Large intestine (tissue), 12 donors: ENCODE data around the gene OR5AP2. TPM values are rescaled to one million over a fixed set of nuclear protein-coding genes. Genes with fewer than 3 reads are reported as not detected.
"Not testable (repeated sequence)": the region's sequence is repeated elsewhere in the genome, so short reads cannot be mapped to it uniquely, and the experiment has no call there.

Experiments
- DNase-seq, 2 donors: peaks; one replicate each; pipeline versions ENCODE4 v3.0.0 to v3.0.0-alpha.2; 2013
- H3K27ac ChIP-seq: one replicate; pipeline ENCODE4 v1.5.1; 2013; ENCODE audit warnings: low read length
- H3K27me3 ChIP-seq: 2 replicates; pipeline ENCODE4 v1.6.1; 2013; ENCODE audit warnings: low read length; ENCODE audit not compliant: control insufficient read depth, insufficient read depth
- H3K36me3 ChIP-seq: 2 replicates; pipeline ENCODE4 v1.6.1; 2013; ENCODE audit warnings: low read length; ENCODE audit not compliant: control insufficient read depth, insufficient read depth
- H3K4me1 ChIP-seq: one replicate; pipeline ENCODE4 v1.6.1; 2013; ENCODE audit warnings: low read length; ENCODE audit not compliant: control insufficient read depth, insufficient read depth
- H3K4me3 ChIP-seq: one replicate; pipeline ENCODE4 v1.5.1; 2013; ENCODE audit warnings: low read length
- H3K9me3 ChIP-seq: one replicate; pipeline ENCODE4 v1.6.1; 2013; ENCODE audit warnings: mild to moderate bottlenecking, low read depth, low read length, moderate library complexity; ENCODE audit not compliant: control insufficient read depth
- WGBS: methylation state at CpG from one replicate; pipeline ENCODE4 v1.1.5; 2013; ENCODE audit warnings: low lambda C conversion rate; ENCODE audit not compliant: insufficient coverage; 5-methylcytosine and 5-hydroxymethylcytosine counted together
- long read RNA-seq, 11 donors: transcript quantifications; one replicate each; lab custom pipeline, GENCODE V29; 2026
- polyA plus RNA-seq: library from polyadenylated mRNA; unstranded; fragments of 120-200 nt; gene quantifications from one replicate; pipeline ENCODE4 v1.2.1, GENCODE V29; 2013

OR5AP2 gene
- polyA plus RNA-seq: not detected
- long read RNA-seq, donor 1: 0 reads
- long read RNA-seq, donor 2: 0 reads
- long read RNA-seq, donor 3: 0 reads
- long read RNA-seq, donor 4: 0 reads
- long read RNA-seq, donor 5: 0 reads
- long read RNA-seq, donor 6: 0 reads
- long read RNA-seq, donor 7: 0 reads
- long read RNA-seq, donor 8: 0 reads
- long read RNA-seq, donor 9: 0 reads
- long read RNA-seq, donor 10, partial matches to known transcripts: 0 of 1 reads
- long read RNA-seq, donor 10, other reads (novel, unspliced or antisense): 0 of 1 reads
- long read RNA-seq, donor 11: 0 reads

DNA sequence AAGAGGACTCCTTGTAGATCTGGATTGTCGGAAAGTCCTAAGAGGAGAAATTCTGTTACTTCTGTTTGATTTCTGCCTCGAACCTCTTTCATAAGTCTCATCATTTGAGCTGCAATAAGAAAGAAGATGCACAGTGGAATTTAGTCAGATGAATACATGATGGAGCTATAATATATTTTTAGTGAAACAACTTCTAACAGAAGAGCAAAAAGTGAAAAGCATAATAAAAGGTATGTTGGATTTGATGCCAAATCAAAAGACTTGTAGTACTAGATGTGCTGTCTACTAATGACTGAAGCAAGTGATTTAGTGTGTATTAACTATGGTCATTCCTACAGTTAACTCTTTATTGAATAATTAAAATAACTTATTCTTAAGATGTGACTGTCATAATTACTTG is at the start of gene OR5AP2:
Gene OR5AP2 (minus strand): TSS at position 101 of the 400 bp plus-strand sequence. CDS start 0 bp downstream, at position 101.
- H3K27ac ChIP-seq: no peak within 1 kb of the TSS
- no peaks in the 10 kb centered on the region for H3K36me3 ChIP-seq
- H3K27me3 ChIP-seq: no peaks in the 10 kb centered on the region
- no peaks in the 10 kb centered on the region for H3K4me1 ChIP-seq
- H3K4me3 ChIP-seq: no peak within 1 kb of the TSS
- H3K9me3 ChIP-seq: no peaks in the 10 kb centered on the region
- no CpG with 5 or more reads among the region's 2 CpGs for WGBS
- no peak for DNase-seq

DNA sequence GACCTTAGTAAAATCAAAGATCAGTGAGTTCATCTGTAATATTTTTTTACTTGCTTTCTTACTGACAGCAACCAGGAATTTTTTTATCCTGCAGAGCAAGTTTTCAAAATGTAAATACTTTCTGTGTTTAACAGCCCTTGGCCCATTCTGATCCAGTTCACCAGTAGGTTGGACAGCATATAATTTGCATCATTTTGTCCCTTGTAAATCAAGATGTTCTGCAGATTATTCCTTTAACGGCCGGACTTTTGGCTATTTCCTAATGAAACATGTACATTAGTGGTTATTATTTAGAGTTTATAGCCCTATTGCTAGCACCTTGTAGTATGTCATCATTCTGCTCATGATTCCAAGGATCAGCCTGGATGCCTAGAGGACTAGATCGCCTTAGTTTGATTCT is 48.9 kb upstream of the OR5AP2 start:
- not testable (repeated sequence) for H3K27me3 ChIP-seq, H3K36me3 ChIP-seq, H3K9me3 ChIP-seq, H3K4me3 ChIP-seq, DNase-seq, H3K4me1 ChIP-seq, H3K27ac ChIP-seq
- 100% methylated on average over 1 of the region's 3 CpGs for WGBS

DNA sequence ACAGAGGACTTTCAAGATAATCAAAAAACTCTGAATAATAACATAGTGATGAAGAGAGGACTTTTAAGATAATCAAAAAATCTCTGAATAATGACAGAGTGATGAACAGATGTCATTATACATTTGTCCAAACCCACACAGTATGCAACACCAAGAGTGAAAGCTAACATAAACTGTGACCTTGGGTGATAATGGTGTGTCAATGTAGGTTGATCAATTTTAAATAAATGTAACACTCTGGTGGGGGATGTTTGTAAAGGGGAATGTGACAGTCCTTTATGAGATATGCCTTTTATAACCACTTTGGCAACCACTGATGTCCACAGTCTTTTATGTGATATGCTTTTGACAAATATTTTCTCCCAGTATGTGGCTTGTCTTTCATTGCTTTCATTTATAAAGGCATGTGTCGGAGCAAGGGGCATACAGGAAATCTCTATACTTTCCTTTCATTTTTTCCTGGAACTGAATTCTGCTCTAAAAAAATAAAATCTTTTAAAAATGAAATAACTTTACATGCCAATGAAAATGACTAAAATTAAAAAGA is 46.4 kb upstream of the OR5AP2 start:
- Histone ChIP-seq H3K36me3 (no peaks in the 10 kb centered on the region), H3K27me3 (no peaks in the 10 kb centered on the region), H3K4me1 (no peaks in the 10 kb centered on the region), H3K4me3 (no peak overlapping the region), H3K27ac (no peak overlapping the region), H3K9me3 (peaks cover 3% of the 10 kb centered on the region)
- WGBS: 83% methylated on average over 1 of the region's 1 CpG
- DNase-seq: no peak

DNA sequence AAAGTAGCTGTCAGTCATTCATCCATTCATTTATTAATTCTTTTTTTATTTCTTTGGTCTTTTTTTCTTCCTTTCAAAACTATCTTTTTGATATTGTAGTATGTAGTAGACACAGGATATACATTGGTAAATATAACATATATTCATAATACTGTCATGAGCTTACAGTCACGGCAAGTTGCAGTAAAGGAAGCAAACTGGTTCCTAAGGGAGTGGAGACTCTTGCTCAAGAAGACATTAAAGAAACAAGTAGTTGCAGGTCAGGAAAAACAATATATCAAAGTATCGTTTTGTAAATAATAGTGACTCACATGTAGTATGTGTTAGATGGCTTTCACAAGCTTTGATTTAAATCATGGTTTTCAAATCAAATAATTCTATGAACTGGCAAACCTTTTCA is 28.7 kb upstream of the OR5AP2 start:
- Histone ChIP-seq H3K27me3 (no peaks in the 10 kb centered on the region), H3K4me1 (no peaks in the 10 kb centered on the region), H3K9me3 (no peaks in the 10 kb centered on the region), H3K27ac (no peak overlapping the region), H3K36me3 (no peaks in the 10 kb centered on the region), H3K4me3 (no peak overlapping the region)
- DNase-seq: no peak
- no CpG with 5 or more reads among the region's 2 CpGs for WGBS

GRCh38 chr11:56663386-56663785 is 21.1 kb upstream of the OR5AP2 start, which contains the start of gene OR5AR1:
TSS of gene OR5AR1 (plus strand) at chr11:56663686. CDS start at chr11:56663686, 0 bp downstream.
- Histone ChIP-seq H3K9me3 (no peaks in the 10 kb centered on the region), H3K27me3 (no peaks in the 10 kb centered on the region), H3K4me3 (no peak within 1 kb of the TSS), H3K27ac (no peak within 1 kb of the TSS), H3K36me3 (no peaks in the 10 kb centered on the region), H3K4me1 (no peaks in the 10 kb centered on the region)
- no peak for DNase-seq
- no CpG with 5 or more reads among the region's 2 CpGs for WGBS

DNA sequence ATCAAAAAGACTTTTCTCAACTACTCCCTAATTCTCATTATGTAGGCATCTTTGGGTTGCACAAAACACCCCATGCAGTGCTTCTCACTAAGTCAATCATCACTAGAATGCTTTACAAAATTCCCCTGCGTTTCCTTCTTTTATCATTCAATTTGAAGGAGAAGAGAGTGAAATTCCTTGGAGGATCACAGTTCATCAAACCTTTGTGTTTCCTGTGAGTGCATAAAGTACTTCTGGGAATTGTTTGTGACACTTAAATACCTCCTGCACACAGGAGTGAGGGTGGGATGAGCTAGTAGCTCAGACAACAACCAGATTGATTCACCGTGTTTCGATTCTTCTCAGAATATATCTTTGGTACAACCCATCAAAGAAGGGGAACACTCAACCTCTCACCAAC is 17.5 kb upstream of the OR5AP2 start:
- Histone ChIP-seq H3K27ac (no peak overlapping the region), H3K4me1 (no peaks in the 10 kb centered on the region), H3K36me3 (no peaks in the 10 kb centered on the region), H3K4me3 (no peak overlapping the region), H3K27me3 (no peaks in the 10 kb centered on the region), H3K9me3 (no peaks in the 10 kb centered on the region)
- WGBS: no CpG with 5 or more reads among the region's 3 CpGs
- DNase-seq: no peak

- 80% methylated on average over 1 of the region's 3 CpGs for WGBS
- no peaks in the 10 kb centered on the region for H3K36me3 ChIP-seq
- H3K4me3 ChIP-seq: no peak overlapping the region
- no peaks in the 10 kb centered on the region for H3K27me3 ChIP-seq
- no peaks in the 10 kb centered on the region for H3K9me3 ChIP-seq
- H3K27ac ChIP-seq: no peak overlapping the region
- no peak for DNase-seq
- H3K4me1 ChIP-seq: no peaks in the 10 kb centered on the region
Measured at GRCh38 chr11:56637500-56637899, 4.7 kb downstream of the OR5AP2 start.

GRCh38 chr11:56636861-56637260 is 5.4 kb downstream of the OR5AP2 start:
- Histone ChIP-seq H3K27me3 (no peaks in the 10 kb centered on the region), H3K9me3 (no peaks in the 10 kb centered on the region), H3K4me3 (no peak overlapping the region), H3K27ac (no peak overlapping the region), H3K4me1 (no peaks in the 10 kb centered on the region), H3K36me3 (no peaks in the 10 kb centered on the region)
- WGBS: 100% methylated on average over 1 of the region's 2 CpGs
- no peak for DNase-seq

GRCh38 chr11:56632329-56632728 is 9.9 kb downstream of the OR5AP2 start:
- H3K4me3 ChIP-seq: no peak overlapping the region
- H3K27ac ChIP-seq: no peak overlapping the region
- H3K27me3 ChIP-seq: no peaks in the 10 kb centered on the region
- DNase-seq: no peak
- no peaks in the 10 kb centered on the region for H3K36me3 ChIP-seq
- WGBS: 86% methylated on average over 1 of the region's 2 CpGs
- no peaks in the 10 kb centered on the region for H3K4me1 ChIP-seq
- H3K9me3 ChIP-seq: no peaks in the 10 kb centered on the region

DNA sequence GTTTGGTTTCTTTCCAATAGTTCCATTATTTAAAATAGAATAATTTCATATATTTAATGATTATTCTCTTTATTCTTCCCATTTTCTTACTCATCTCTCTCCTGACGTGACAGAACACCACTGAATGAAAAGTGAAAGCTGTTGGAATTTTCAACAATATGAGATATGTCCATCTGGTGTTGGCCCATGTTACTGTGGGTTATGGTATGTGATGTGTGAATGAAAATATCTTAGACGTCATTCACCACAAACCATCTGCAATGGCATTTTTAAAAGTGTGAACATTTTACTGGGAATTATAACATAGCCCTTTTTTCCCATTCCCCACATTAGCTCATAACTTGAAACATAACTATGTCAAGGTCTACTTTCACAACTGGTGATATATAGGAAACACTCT is 16.3 kb downstream of the OR5AP2 start:
- no peaks in the 10 kb centered on the region for H3K9me3 ChIP-seq
- no peaks in the 10 kb centered on the region for H3K4me1 ChIP-seq
- no peaks in the 10 kb centered on the region for H3K27me3 ChIP-seq
- no peaks in the 10 kb centered on the region for H3K36me3 ChIP-seq
- no peak overlapping the region for H3K4me3 ChIP-seq
- H3K27ac ChIP-seq: no peak overlapping the region
- 71% methylated on average over 1 of the region's 2 CpGs for WGBS
- DNase-seq: no peak

DNA sequence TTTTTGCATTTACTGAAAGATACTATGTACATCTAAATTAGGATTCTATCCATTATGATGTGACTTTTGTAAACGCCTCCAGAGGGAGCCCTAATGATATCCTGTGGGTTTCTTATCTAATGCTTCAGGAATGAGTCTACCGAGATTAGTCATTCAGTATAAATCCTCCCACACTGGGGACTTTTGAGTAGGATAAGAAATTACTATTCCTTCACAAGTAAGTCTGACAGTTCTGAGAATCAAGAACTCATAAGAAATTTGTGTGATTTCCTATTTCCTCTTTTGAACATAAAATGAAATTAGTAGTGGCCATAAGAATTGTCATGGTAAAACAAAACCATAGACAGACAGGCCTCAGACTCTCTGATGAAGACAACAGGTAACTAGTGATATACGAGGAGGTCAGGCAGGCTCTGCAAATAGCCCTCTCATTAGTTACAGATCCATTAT is 17.6 kb downstream of the OR5AP2 start:
- WGBS: no CpG with 5 or more reads among the region's 3 CpGs

More for the DNA sequence above, 17.6 kb downstream of the OR5AP2 start:
- peak; percentile 21 to 46 for DNase-seq
- Histone ChIP-seq H3K27me3 (no peaks in the 10 kb centered on the region), H3K27ac (no peak overlapping the region), H3K36me3 (no peaks in the 10 kb centered on the region), H3K4me1 (no peaks in the 10 kb centered on the region), H3K9me3 (no peaks in the 10 kb centered on the region), H3K4me3 (no peak overlapping the region)
